Endothelial cell (in vitro differentiated cells): Measurements from ENCODE around the gene SERPINA12. TPM values are rescaled to one million over a fixed set of nuclear protein-coding genes. Genes with fewer than 3 reads are reported as not detected.

Experiments used
- DNase-seq: peaks from one replicate; pipeline ENCODE4 v3.0.0; 2021; ENCODE audit warnings: low spot score
- H3K27ac Mint-ChIP-seq: one replicate; pipeline ENCODE4 v1.8.0; 2021; ENCODE audit warnings: mixed read lengths, inconsistent platforms; ENCODE audit not compliant: unreplicated experiment
- H3K27me3 Mint-ChIP-seq: one replicate; pipeline ENCODE4 v1.8.0; 2021; ENCODE audit warnings: mild to moderate bottlenecking, moderate library complexity, mixed read lengths, inconsistent platforms; ENCODE audit not compliant: unreplicated experiment
- H3K36me3 Mint-ChIP-seq: one replicate; pipeline ENCODE4 v1.8.0; 2021; ENCODE audit warnings: mild to moderate bottlenecking, low read depth, mixed read lengths, inconsistent platforms; ENCODE audit not compliant: unreplicated experiment
- H3K4me1 Mint-ChIP-seq: one replicate; pipeline ENCODE4 v1.8.0; 2021; ENCODE audit warnings: mild to moderate bottlenecking, mixed read lengths, inconsistent platforms; ENCODE audit not compliant: unreplicated experiment
- H3K4me3 Mint-ChIP-seq: one replicate; pipeline ENCODE4 v1.8.0; 2021; ENCODE audit warnings: mild to moderate bottlenecking, mixed read lengths, inconsistent platforms; ENCODE audit not compliant: unreplicated experiment
- H3K9me3 Mint-ChIP-seq: one replicate; pipeline ENCODE4 v1.8.0; 2021; ENCODE audit warnings: mixed read lengths, inconsistent platforms; ENCODE audit not compliant: unreplicated experiment
- CTCF ChIP-seq: fragments of 200-600 bp; sonication (generic); IDR thresholded peaks from one replicate; pipeline ENCODE4 v1.5.0; 2021; ENCODE audit warnings: antibody characterized with exemption; ENCODE audit not compliant: unreplicated experiment
- total RNA-seq: library from RNA; stranded (reverse); fragmentation: NEBNext Ultra II Directional; extraction: Animal tissue kit (Norgen Biotek cat#: 25700); gene quantifications from one replicate; pipeline ENCODE4 v1.2.1, GENCODE V29; 2021; ENCODE audit not compliant: unreplicated experiment

SERPINA12 gene
- total RNA-seq, 1 donor from 2014 or later, result not detected

DNA sequence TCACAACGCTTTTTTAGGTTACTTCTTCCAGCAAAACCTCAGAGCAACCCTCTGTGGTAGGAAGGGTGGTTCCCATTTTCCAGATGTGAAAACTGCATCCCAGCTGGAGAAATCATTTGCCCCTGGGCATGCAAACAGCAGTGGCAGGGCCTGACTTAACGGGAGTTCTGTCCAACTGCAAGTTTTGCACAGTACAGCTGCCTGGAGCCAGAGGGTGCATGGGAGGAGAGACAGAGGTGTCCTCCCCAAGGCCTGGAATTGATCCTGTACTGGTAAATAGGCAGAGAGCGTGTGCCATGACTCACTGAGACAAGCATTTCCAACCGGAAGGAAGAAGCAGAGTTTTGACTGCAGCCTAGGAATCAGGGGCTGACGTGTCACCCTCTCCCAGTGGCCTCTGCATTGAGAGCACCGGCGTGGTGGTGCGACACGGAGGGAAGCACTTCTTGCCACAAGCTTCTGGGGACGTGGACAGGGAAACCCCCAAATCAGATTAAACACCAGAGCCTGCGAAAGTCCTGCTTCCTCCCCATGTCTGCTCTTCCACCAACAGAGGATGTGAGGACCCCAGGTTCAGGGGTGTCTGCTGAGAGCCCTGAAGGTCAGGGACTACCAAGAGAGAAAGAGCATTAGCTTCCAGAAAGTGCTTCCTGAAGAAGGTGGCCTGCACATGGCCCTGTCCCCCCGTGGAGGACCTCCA is 33.0 kb upstream of the SERPINA12 start:
- DNase-seq, result no peak

DNA sequence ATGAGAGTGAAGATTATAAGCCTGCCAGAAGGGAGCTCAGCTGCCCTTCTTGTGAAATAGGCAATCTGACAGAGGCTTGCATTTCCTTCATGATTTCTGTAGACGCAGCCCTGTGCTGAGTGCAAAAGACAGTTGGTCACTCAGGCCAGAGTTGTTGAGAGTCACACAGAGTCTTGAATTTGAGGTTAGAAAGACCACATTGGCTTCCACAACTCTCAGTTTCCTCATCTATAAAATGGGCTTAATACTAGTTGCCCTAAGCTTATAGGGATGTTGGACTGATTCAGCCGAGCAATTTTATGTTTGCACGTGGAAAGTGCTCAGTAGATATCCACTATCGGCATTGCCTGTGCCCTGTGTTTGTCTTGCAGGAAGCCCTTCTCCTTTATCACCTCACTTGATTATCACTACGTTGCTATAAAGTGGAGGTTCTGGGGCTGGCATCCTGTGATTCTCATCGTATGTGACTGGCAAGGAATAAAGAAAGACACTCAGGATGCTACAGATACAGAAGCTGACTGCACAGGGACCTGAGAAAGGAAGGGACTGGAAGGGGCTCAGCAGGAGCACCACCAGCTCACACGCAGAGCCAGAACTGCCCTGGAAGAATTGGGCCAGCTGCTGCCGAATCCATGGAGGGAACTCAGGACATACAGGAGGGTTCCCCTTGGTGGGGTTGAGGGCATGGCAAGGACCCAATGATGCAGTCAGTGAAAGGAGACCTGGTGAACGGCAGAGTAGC is 32.1 kb upstream of the SERPINA12 start:
- H3K27me3 Mint-ChIP-seq, result peaks cover 4% of the 10 kb centered on the region
- no peaks in the 10 kb centered on the region for H3K36me3 Mint-ChIP-seq
- H3K9me3 Mint-ChIP-seq, result no peaks in the 10 kb centered on the region
- H3K27ac Mint-ChIP-seq, result no peak overlapping the region
- no peak for TF ChIP-seq CTCF
- no peak overlapping the region for H3K4me3 Mint-ChIP-seq
- no peak for DNase-seq
- no peaks in the 10 kb centered on the region for H3K4me1 Mint-ChIP-seq

More for the DNA sequence above, 33.0 kb upstream of the SERPINA12 start:
- Mint-ChIP-seq H3K4me1 (no peaks in the 10 kb centered on the region), H3K4me3 (no peak overlapping the region), H3K27ac (no peak overlapping the region), H3K27me3 (peaks cover 6% of the 10 kb centered on the region), H3K9me3 (no peaks in the 10 kb centered on the region), H3K36me3 (no peaks in the 10 kb centered on the region)
- TF ChIP-seq CTCF, result no peak

DNA sequence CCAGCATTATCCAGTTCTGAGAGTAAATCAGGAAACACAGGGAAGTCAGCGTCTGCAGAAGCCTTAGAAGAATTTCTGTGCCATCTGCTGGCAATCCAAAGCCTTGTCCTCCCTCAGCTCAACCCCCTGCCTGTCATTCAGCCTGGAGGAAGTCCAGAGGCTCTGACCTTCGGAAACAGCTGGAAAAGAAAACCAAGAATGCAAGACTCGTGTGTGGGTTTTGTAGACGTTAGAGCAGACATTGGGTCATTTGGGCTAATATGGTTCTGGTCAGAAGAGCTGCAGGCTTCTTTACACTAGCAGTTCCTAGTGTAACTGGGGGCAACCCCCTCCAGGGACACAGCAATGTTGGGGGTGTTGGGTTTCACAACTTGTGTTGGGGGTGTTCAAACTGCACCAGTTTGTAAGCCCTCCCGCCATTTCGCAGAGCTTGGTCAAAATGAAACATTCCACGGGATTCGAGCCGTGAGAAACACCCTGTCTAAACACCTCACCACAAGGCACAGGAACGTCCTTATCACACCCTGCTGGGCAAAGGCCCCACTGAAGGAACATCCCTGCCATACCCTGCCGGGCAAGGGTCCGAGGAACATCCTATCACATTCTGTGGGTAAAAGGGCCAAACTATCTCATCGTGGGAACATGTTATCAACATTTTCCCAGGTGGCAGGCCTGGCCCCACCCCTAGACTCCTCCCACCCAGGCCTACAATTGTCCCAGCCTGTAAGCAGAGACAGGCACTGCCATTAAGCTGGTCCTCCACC is 30.9 kb upstream of the SERPINA12 start:
- TF ChIP-seq CTCF, result no peak
- Mint-ChIP-seq H3K27ac (no peak overlapping the region), H3K36me3 (no peaks in the 10 kb centered on the region), H3K4me1 (no peaks in the 10 kb centered on the region), H3K4me3 (no peak overlapping the region), H3K9me3 (no peaks in the 10 kb centered on the region), H3K27me3 (peaks cover 4% of the 10 kb centered on the region)
- DNase-seq, result peak; percentile 22

GRCh38 chr14:94539181-94539580 is 29.9 kb upstream of the SERPINA12 start:
- H3K36me3 Mint-ChIP-seq, result no peaks in the 10 kb centered on the region
- no peak overlapping the region for H3K27ac Mint-ChIP-seq
- H3K4me3 Mint-ChIP-seq, result no peak overlapping the region
- no peak for DNase-seq
- TF ChIP-seq CTCF, result no peak
- H3K9me3 Mint-ChIP-seq, result no peaks in the 10 kb centered on the region
- peaks cover 4% of the 10 kb centered on the region for H3K27me3 Mint-ChIP-seq
- no peaks in the 10 kb centered on the region for H3K4me1 Mint-ChIP-seq
